ENCODE data around the gene MAP6.

Gene MAP6

GRCh38 chr11:75539459-75540334 lies 129.1 kb downstream of the MAP6 start:
- DNase-seq = no peak
- H3K27ac ChIP-seq = no peak overlapping the region; the same call in 1 of the 2 replicates
- TF ChIP-seq, protein P1, sequence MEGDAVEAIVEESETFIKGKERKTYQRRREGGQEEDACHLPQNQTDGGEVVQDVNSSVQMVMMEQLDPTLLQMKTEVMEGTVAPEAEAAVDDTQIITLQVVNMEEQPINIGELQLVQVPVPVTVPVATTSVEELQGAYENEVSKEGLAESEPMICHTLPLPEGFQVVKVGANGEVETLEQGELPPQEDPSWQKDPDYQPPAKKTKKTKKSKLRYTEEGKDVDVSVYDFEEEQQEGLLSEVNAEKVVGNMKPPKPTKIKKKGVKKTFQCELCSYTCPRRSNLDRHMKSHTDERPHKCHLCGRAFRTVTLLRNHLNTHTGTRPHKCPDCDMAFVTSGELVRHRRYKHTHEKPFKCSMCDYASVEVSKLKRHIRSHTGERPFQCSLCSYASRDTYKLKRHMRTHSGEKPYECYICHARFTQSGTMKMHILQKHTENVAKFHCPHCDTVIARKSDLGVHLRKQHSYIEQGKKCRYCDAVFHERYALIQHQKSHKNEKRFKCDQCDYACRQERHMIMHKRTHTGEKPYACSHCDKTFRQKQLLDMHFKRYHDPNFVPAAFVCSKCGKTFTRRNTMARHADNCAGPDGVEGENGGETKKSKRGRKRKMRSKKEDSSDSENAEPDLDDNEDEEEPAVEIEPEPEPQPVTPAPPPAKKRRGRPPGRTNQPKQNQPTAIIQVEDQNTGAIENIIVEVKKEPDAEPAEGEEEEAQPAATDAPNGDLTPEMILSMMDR (IDR thresholded peaks at IDR 0.05; ENCODE audit: low read depth, low read length) = no peak
- no peaks in the 10 kb centered on the region for H3K36me3 ChIP-seq
- no peaks in the 10 kb centered on the region for H3K27me3 ChIP-seq (ENCODE audit: insufficient read depth, low read depth, severe bottlenecking)
- no peak overlapping the region for H3K4me3 ChIP-seq (ENCODE audit: low read depth, low read length)
- H3K9me3 ChIP-seq (ENCODE audit: severe bottlenecking) = no peaks in the 10 kb centered on the region

DNA sequence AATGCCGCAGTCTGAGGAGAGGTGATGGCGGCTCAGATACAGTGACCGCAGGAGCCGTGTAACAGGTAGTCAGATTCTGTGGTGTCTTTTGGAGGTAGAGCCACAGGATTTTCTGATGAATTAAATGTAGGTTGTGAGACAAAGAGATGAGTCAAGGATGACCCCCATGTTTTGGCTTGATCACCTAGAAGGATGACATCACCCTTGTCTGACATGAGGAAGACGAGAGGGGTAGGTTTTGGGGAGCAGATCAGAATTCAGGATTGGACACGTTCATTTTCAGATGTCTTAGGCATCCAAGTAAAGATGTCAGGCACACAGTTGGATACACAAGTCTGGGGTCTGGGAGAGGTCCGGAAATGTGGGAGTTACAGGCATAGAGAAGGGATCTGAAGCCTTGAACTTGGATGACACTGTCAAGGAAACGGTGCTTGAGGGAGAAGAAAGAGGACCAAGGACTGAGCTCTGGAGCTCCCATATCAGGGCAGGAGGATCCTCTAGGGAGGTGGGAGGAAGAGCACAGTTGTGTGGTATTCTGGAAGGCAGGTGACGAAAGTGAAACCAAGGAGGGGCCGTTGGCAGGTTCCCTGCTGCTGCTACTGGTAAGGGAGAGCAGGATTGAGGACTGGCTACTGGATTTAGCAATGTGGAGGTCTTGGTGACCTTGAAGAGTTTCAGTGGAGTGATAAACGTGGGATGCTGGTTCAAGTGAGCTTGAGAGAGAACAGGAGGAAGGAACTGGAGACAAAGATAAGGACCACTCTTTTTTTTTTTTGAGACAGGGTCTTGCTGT lies 130.5 kb downstream of the MAP6 start:
- no peak for DNase-seq
- no peaks in the 10 kb centered on the region for H3K9me3 ChIP-seq (ENCODE audit: severe bottlenecking)
- no peak overlapping the region for H3K27ac ChIP-seq
- H3K27me3 ChIP-seq (ENCODE audit: insufficient read depth, low read depth, severe bottlenecking) = no peaks in the 10 kb centered on the region
- no peak overlapping the region for H3K4me3 ChIP-seq (ENCODE audit: low read depth, low read length)
- TF ChIP-seq, protein P1 (IDR thresholded peaks at IDR 0.05; ENCODE audit: low read depth, low read length) = no peak
- H3K36me3 ChIP-seq = no peaks in the 10 kb centered on the region

GRCh38 chr11:75537740-75538139 lies 131.1 kb downstream of the MAP6 start:
- TF ChIP-seq, protein P1 (IDR thresholded peaks at IDR 0.05; ENCODE audit: low read depth, low read length) = no peak
- H3K27ac ChIP-seq = no peak overlapping the region

More at GRCh38 chr11:75537740-75538139, 131.1 kb downstream of the MAP6 start:
- DNase-seq = peak; percentile 29
- Histone ChIP-seq H3K4me3 (ENCODE audit: low read depth, low read length) (no peak overlapping the region), H3K27me3 (ENCODE audit: insufficient read depth, low read depth, severe bottlenecking) (no peaks in the 10 kb centered on the region), H3K9me3 (ENCODE audit: severe bottlenecking) (no peaks in the 10 kb centered on the region), H3K36me3 (no peaks in the 10 kb centered on the region)

Measured in WERI-Rb-1 (cell line).